Thoracic aorta (tissue), 2 donors: ENCODE measurements around the gene JUP. TPM values are rescaled to one million over a fixed set of nuclear protein-coding genes. Genes with fewer than 3 reads are reported as not detected.

Experiments
- ATAC-seq: fragments of 150-250 bp; one replicate; pipeline ENCODE4 v1.8.0; 2017; ENCODE audit warnings: low read depth; ENCODE audit not compliant: insufficient number of reproducible peaks, low FRiP score
- DNase-seq: peaks from one replicate; pipeline ENCODE4 v3.0.0-alpha.2; 2020; ENCODE audit warnings: low spot score
- H3K27ac ChIP-seq, 2 donors: fragments of 200-600 bp; sonication (generic); 1 replicate in 1 of 2; 2 replicates in 1 of 2; pipeline ENCODE4 v1.5.1; 2016; ENCODE audit warnings: mild to moderate bottlenecking in 2 of 2, moderate library complexity in 2 of 2
- H3K27me3 ChIP-seq: fragments of 200-600 bp; sonication (generic); replicated peaks from 2 replicates; pipeline ENCODE4 v1.6.0; 2016; ENCODE audit warnings: mild to moderate bottlenecking; ENCODE audit not compliant: insufficient read depth
- H3K36me3 ChIP-seq: fragments of 200-600 bp; sonication (generic); one replicate; pipeline ENCODE4 v1.5.1; 2016
- H3K4me1 ChIP-seq, 2 donors: fragments of 200-600 bp; sonication (generic); 1 replicate in 1 of 2; 2 replicates in 1 of 2; pipeline versions ENCODE4 v1.5.1 to v1.6.0; 2016; ENCODE audit warnings: low read depth in 2 of 2, mild to moderate bottlenecking in 1 of 2; ENCODE audit not compliant: control insufficient read depth in 1 of 2
- H3K4me3 ChIP-seq: fragments of 200-600 bp; sonication (generic); 2 replicates; pipeline ENCODE4 v1.5.1; 2016; ENCODE audit warnings: mild to moderate bottlenecking
- H3K9me3 ChIP-seq: fragments of 200-600 bp; sonication (generic); 2 replicates; pipeline ENCODE4 v1.5.1; 2016
- CTCF ChIP-seq: fragments of 200-600 bp; sonication (generic); IDR thresholded peaks from one replicate; pipeline ENCODE4 v1.5.1; 2019; ENCODE audit warnings: antibody characterized with exemption
- total RNA-seq, 2 donors: library from RNA; depleted of rRNA; stranded (reverse); fragments of >200 nt; gene quantifications; one replicate each; pipeline versions ENCODE4 v1.1.0 to v1.2.3, GENCODE V29; 2016

Gene JUP
- total RNA-seq, 2 donors from 2014 or later: 82.4 to 98.7 TPM

GRCh38 chr17:41803049-41804020 lies 16.8 kb upstream of the JUP start:
- TF ChIP-seq CTCF: no peak
- no peaks in the 10 kb centered on the region for H3K9me3 ChIP-seq
- H3K4me1 ChIP-seq: peaks cover 4 to 13% of the 10 kb centered on the region in 2 donors
- H3K4me3 ChIP-seq: no peak overlapping the region
- ATAC-seq (no peak), DNase-seq (no peak)
- H3K27me3 ChIP-seq: no peaks in the 10 kb centered on the region
- no peaks in the 10 kb centered on the region for H3K36me3 ChIP-seq
- H3K27ac ChIP-seq: no peak overlapping the region

GRCh38 chr17:41801374-41802271 lies 15.1 kb upstream of the JUP start:
- Histone ChIP-seq H3K9me3 (no peaks in the 10 kb centered on the region), H3K27ac (no peak overlapping the region), H3K36me3 (no peaks in the 10 kb centered on the region), H3K4me3 (peak overlapping the region; percentile 33), H3K4me1 (peaks cover 4 to 13% of the 10 kb centered on the region in 2 donors), H3K27me3 (no peaks in the 10 kb centered on the region)
- peak; percentile 44 for ATAC-seq
- TF ChIP-seq CTCF: peak; percentile 98
- DNase-seq: peak; percentile 51

- no peaks in the 10 kb centered on the region for H3K36me3 ChIP-seq
- H3K27me3 ChIP-seq: no peaks in the 10 kb centered on the region
- H3K27ac ChIP-seq: no peak overlapping the region
- peak overlapping the region; percentile 33 for H3K4me3 ChIP-seq
- H3K4me1 ChIP-seq: peaks cover 4 to 13% of the 10 kb centered on the region in 2 donors
- no peak for TF ChIP-seq CTCF
- no peak for ATAC-seq
- no peak for DNase-seq
- H3K9me3 ChIP-seq: no peaks in the 10 kb centered on the region
These were observed 14.3 kb upstream of the JUP start for GRCh38 chr17:41800601-41801373.

GRCh38 chr17:41799366-41799765 lies 12.9 kb upstream of the JUP start:
- TF ChIP-seq CTCF: no peak
- H3K4me1 ChIP-seq: peaks cover 4 to 13% of the 10 kb centered on the region in 2 donors

More at GRCh38 chr17:41799366-41799765, 12.9 kb upstream of the JUP start:
- DNase-seq: no peak
- Histone ChIP-seq H3K27me3 (no peaks in the 10 kb centered on the region), H3K4me3 (no peak overlapping the region), H3K27ac (no peak overlapping the region), H3K9me3 (no peaks in the 10 kb centered on the region), H3K36me3 (no peaks in the 10 kb centered on the region)
- no peak for ATAC-seq
